Stimulated activated CD4-positive, alpha-beta T cell treated with anti-CD3 and anti-CD28 coated beads, Interleukin-12 subunit alpha, Interleukin-12 subunit beta, amount 100 ng/mL, for 24 hours (primary cell): Measurements from ENCODE around the gene MOBP.
A peak's percentile ranks its signal among the peaks of the same experiment; 100 is the strongest.
"Not testable (repeated sequence)": the region's sequence is repeated elsewhere in the genome, so short reads cannot be mapped to it uniquely, and the experiment has no call there.

Experiments used
- DNase-seq, 2 experiments: peaks; one replicate each; pipeline ENCODE4 v3.0.0-alpha.2; 2020; ENCODE audit warnings: low read depth in 2 of 2

The MOBP gene

GRCh38 chr3:39467394-39468107 lies at the start of gene MOBP:
TSS of gene MOBP (plus strand) at chr3:39467680. CDS start at chr3:39502070, 34,390 bp downstream.
- DNase-seq: no peak

GRCh38 chr3:39418556-39419225 lies 48.8 kb upstream of the MOBP start:
- not testable (repeated sequence) for DNase-seq

GRCh38 chr3:39419742-39420315 lies 47.7 kb upstream of the MOBP start:
- no peak for DNase-seq

- DNase-seq: no peak
Observed at GRCh38 chr3:39420543-39420942, 46.9 kb upstream of the MOBP start.

GRCh38 chr3:39423436-39423970 lies 44.0 kb upstream of the MOBP start:
- no peak for DNase-seq

GRCh38 chr3:39426312-39426711 lies 41.2 kb upstream of the MOBP start:
- DNase-seq: no peak

GRCh38 chr3:39427506-39427905 lies 40.0 kb upstream of the MOBP start:
- no peak for DNase-seq

GRCh38 chr3:39428745-39429201 lies 38.7 kb upstream of the MOBP start:
- DNase-seq: no peak

GRCh38 chr3:39429466-39429865 lies 38.0 kb upstream of the MOBP start:
- no peak for DNase-seq

- no peak for DNase-seq
Observed at GRCh38 chr3:39432342-39432741, 35.1 kb upstream of the MOBP start.

- DNase-seq: no peak
Observed at GRCh38 chr3:39433642-39434041, 33.8 kb upstream of the MOBP start.

- no peak for DNase-seq
Observed at GRCh38 chr3:39434574-39434973, 32.9 kb upstream of the MOBP start.

GRCh38 chr3:39435006-39435748 lies 32.3 kb upstream of the MOBP start:
- DNase-seq: no peak

GRCh38 chr3:39438880-39439279 lies 28.6 kb upstream of the MOBP start:
- DNase-seq: no peak

- no peak for DNase-seq
Observed at GRCh38 chr3:39440316-39440715, 27.2 kb upstream of the MOBP start.

- no peak for DNase-seq
Observed at GRCh38 chr3:39443530-39443929, 23.9 kb upstream of the MOBP start.

GRCh38 chr3:39445927-39446326 lies 21.6 kb upstream of the MOBP start:
- no peak for DNase-seq

- no peak for DNase-seq
Observed at GRCh38 chr3:39446444-39446843, 21.0 kb upstream of the MOBP start.

GRCh38 chr3:39447637-39448483 lies 19.6 kb upstream of the MOBP start:
- peak; percentile 11 to 35 for DNase-seq

- no peak for DNase-seq
Observed at GRCh38 chr3:39448506-39449233, 18.8 kb upstream of the MOBP start.
